ENCODE data around the gene MCC.

MCC gene

DNA sequence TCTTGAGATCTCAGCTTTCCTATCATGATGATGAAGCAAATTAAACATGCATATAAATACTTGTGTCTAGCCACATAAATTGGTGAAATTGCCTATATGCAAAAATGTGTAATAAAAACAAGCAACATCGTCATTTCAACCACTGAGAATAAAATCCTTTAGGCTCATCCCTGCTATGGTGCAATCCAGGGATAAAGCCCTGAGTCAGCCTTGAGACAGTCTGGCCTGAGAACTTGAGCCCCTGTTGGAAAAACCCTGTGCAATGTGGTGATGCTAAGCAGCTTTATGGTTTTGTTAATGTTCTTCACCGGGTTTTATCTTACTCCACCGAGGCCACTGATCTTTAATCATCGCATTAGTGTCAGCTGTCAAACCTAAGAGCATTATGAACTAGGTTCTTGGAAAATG is 341.1 kb downstream of the MCC start:
- H3K27ac ChIP-seq, result no peak overlapping the region

GRCh38 chr5:113145757-113146387 is 342.4 kb downstream of the MCC start:
- no peak overlapping the region for H3K27ac ChIP-seq
- no peak for TF ChIP-seq ZFX (IDR thresholded peaks at IDR 0.05)
- TF ChIP-seq, protein P1, sequence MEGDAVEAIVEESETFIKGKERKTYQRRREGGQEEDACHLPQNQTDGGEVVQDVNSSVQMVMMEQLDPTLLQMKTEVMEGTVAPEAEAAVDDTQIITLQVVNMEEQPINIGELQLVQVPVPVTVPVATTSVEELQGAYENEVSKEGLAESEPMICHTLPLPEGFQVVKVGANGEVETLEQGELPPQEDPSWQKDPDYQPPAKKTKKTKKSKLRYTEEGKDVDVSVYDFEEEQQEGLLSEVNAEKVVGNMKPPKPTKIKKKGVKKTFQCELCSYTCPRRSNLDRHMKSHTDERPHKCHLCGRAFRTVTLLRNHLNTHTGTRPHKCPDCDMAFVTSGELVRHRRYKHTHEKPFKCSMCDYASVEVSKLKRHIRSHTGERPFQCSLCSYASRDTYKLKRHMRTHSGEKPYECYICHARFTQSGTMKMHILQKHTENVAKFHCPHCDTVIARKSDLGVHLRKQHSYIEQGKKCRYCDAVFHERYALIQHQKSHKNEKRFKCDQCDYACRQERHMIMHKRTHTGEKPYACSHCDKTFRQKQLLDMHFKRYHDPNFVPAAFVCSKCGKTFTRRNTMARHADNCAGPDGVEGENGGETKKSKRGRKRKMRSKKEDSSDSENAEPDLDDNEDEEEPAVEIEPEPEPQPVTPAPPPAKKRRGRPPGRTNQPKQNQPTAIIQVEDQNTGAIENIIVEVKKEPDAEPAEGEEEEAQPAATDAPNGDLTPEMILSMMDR (conservative IDR thresholded peaks at IDR 0.05), result no peak

More for the DNA sequence above, 341.1 kb downstream of the MCC start:
- TF ChIP-seq, protein P1 (conservative IDR thresholded peaks at IDR 0.05), result no peak
- TF ChIP-seq ZFX (IDR thresholded peaks at IDR 0.05), result no peak

- no peak overlapping the region for H3K27ac ChIP-seq
- TF ChIP-seq ZFX (IDR thresholded peaks at IDR 0.05), result no peak
- TF ChIP-seq, protein P1 (conservative IDR thresholded peaks at IDR 0.05), result no peak
Measured at GRCh38 chr5:113142186-113142585, 346.1 kb downstream of the MCC start.

- H3K27ac ChIP-seq, result no peak overlapping the region
- TF ChIP-seq ZFX (IDR thresholded peaks at IDR 0.05), result no peak
Measured at GRCh38 chr5:113140837-113141671, 347.2 kb downstream of the MCC start.

- no peak overlapping the region for H3K27ac ChIP-seq
- TF ChIP-seq, protein P1 (conservative IDR thresholded peaks at IDR 0.05), result no peak
- no peak for TF ChIP-seq ZFX (IDR thresholded peaks at IDR 0.05)
Measured at GRCh38 chr5:113133211-113133975, 354.9 kb downstream of the MCC start.

GRCh38 chr5:113132564-113132963 is 355.7 kb downstream of the MCC start:
- H3K27ac ChIP-seq, result no peak overlapping the region
- TF ChIP-seq ZFX (IDR thresholded peaks at IDR 0.05), result no peak; the same call in 1 of the 2 replicates
- TF ChIP-seq, protein P1 (conservative IDR thresholded peaks at IDR 0.05), result no peak

DNA sequence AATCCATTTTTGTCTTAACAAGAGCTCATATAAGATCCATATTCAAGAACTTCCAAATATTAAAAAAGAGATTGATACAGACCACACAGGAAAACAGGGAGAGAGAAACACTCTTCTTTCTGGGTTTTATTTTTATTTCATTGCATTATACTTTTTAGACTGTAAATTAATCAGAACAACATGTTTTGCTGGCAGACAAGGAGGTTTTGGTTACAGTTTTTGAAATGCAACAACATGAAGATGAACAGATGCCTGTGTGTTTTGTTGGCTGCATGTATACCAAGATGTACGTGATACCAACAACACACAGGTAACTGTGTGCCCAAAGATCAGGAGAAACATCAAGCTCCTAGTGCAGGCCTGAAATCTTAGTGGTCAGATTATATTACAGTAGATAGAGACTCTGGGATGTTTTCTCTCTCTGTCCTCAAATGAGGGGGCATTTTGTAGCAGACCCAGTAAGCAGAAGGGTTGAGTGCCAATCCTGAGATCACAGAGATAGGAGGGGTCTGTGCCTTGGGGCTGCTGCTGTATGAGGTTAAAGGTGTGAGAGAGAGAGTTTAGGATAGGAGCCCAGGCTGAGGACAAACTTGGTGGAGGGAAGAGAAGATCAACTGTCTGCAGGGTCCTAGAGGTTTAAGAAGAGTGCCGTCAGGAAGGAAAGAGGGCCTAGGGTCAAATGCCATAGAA is 359.5 kb downstream of the MCC start:
- TF ChIP-seq ZFX (IDR thresholded peaks at IDR 0.05), result no peak
- TF ChIP-seq, protein P1 (conservative IDR thresholded peaks at IDR 0.05), result no peak
- H3K27ac ChIP-seq, result no peak overlapping the region
